Lung (tissue), 13 donors: ENCODE measurements around the gene DEDD. TPM values are rescaled to one million over a fixed set of nuclear protein-coding genes. Genes with fewer than 3 reads are reported as not detected.
A peak's percentile ranks its signal among the peaks of the same experiment; 100 is the strongest.

Source experiments
- ATAC-seq: fragments of 200-7000 bp; cut with Tn5 transposase; one replicate; pipeline ENCODE4 v1.9.1; 2020; ENCODE audit warnings: moderate number of reproducible peaks; ENCODE audit not compliant: insufficient read depth, low FRiP score
- DNase-seq, 3 donors: peaks; one replicate each; pipeline ENCODE4 v3.0.0-alpha.2; 2013 to 2017
- H3K27ac ChIP-seq, 2 donors: one replicate each; pipeline ENCODE4 v1.5.1; 2013; ENCODE audit warnings: mild to moderate bottlenecking in 2 of 2, moderate library complexity in 2 of 2, control low read depth in 1 of 2, inconsistent platforms in 1 of 2, low read depth in 1 of 2, low read length in 1 of 2
- H3K27me3 ChIP-seq, 3 donors: one replicate each; pipeline ENCODE4 v1.5.1; 2013; ENCODE audit warnings: low read length in 2 of 3; ENCODE audit not compliant: control insufficient read depth in 3 of 3, insufficient read depth in 3 of 3
- H3K36me3 ChIP-seq, 4 donors: one replicate each; pipeline ENCODE4 v1.5.1; 2013; ENCODE audit warnings: low read length in 4 of 4, mild to moderate bottlenecking in 1 of 4, moderate library complexity in 1 of 4; ENCODE audit not compliant: control insufficient read depth in 4 of 4, insufficient read depth in 4 of 4
- H3K4me1 ChIP-seq, 5 donors: one replicate each; pipeline ENCODE4 v1.5.1; 2013; ENCODE audit warnings: low read length in 5 of 5, mild to moderate bottlenecking in 2 of 5, moderate library complexity in 1 of 5; ENCODE audit not compliant: control insufficient read depth in 5 of 5, insufficient read depth in 5 of 5
- H3K4me3 ChIP-seq: one replicate; pipeline ENCODE4 v1.5.1; 2013; ENCODE audit warnings: mild to moderate bottlenecking, control low read depth, moderate library complexity
- H3K9ac ChIP-seq, 2 donors: one replicate each; pipeline ENCODE4 v1.5.1; 2013; ENCODE audit warnings: low read length in 2 of 2, control low read depth in 1 of 2; ENCODE audit not compliant: insufficient read depth in 1 of 2
- H3K9me3 ChIP-seq, 4 donors: one replicate each; pipeline ENCODE4 v1.5.1; 2013; ENCODE audit warnings: low read length in 3 of 4, mild to moderate bottlenecking in 1 of 4, moderate library complexity in 1 of 4; ENCODE audit not compliant: control insufficient read depth in 4 of 4, insufficient read depth in 3 of 4
- CTCF ChIP-seq: IDR thresholded peaks from 2 replicates; pipeline ENCODE4 v1.5.1; 2012; ENCODE audit warnings: mild to moderate bottlenecking; ENCODE audit errors: control extremely low read depth, extremely low read depth
- WGBS, 2 donors: extraction: QIAGEN DNeasy Blood & Tissue Kit; methylation state at CpG; one replicate each; pipeline ENCODE4 v1.1.7; 2013; 5-methylcytosine and 5-hydroxymethylcytosine counted together
- polyA plus RNA-seq, 2 donors: library from polyadenylated mRNA; stranded (reverse); fragments of 200-250 nt; gene quantifications; one replicate each; pipeline ENCODE4 v1.2.1, GENCODE V29; 2013
- small RNA-seq: library from RNA; depleted of rRNA; stranded (forward); fragments of <200 nt; gene quantifications from one replicate; pipeline ENCODE3, GENCODE V24; 2014; ENCODE audit warnings: low replicate concordance
- total RNA-seq, 2 donors: library from RNA; depleted of rRNA in 1 of 2; stranded (reverse); fragments of >200 nt in 1 of 2; gene quantifications; one replicate each; pipeline ENCODE4 v1.2.1, GENCODE V29; 2014 to 2021
- donor health status: control.
- donor health status: control.
- donor health status: Bipolar disorder and iron deficiency.
- donor health status: healthy.
- donor health status: DM: yes; HTN: yes; CAD: no.

The DEDD gene
- total and polyA plus RNA-seq, 4 donors, result 19.4 to 38.8 (median 30.9) TPM

DNA sequence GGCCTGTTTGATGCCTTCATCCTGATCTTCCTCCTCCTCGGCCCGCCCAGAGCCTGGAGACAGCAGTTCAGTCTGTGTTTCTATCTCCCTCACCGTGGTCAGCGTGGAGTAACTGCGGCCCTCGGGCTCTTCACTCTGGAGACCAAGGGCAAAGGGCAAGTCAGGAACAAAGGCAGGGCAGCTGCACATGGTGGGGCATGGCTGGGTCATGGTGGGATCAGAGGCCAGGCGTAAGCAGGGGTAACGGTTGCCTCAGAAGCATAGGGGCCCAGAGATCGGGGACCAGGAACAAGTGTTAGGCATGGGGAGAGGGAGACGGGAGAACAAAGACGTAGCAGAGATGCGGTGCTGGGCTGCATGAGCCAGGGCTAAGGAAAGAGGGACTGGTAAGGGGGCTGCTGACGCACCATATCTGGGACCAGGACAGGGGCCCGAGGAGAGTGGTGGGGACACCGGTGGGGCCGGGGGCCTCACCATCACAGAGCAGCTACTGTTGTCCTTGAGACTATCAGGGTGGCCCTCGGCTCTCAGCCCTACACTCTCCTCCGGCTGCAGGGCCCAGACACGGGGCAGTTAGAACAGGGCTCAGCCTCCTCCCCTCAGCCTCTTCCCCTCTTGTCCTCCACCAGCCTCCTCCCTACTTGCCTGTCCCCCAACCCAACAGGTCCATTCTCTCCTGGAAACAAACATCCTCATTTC, 59.6 kb downstream of the DEDD start:
- DNase-seq (no peak), ATAC-seq (no peak)
- Histone ChIP-seq H3K4me1 (peaks cover 0 to 2% (median 0%) of the 10 kb centered on the region in 5 donors), H3K9ac (no peak overlapping the region), H3K36me3 (peaks cover 0 to 2% (median 0%) of the 10 kb centered on the region in 4 donors), H3K9me3 (no peaks in the 10 kb centered on the region), H3K27me3 (no peaks in the 10 kb centered on the region), H3K4me3 (no peak overlapping the region), H3K27ac (no peak overlapping the region)
- 93 to 95% methylated on average over 19 of the region's 19 CpGs for WGBS, 2 donors
- TF ChIP-seq CTCF, result no peak

DNA sequence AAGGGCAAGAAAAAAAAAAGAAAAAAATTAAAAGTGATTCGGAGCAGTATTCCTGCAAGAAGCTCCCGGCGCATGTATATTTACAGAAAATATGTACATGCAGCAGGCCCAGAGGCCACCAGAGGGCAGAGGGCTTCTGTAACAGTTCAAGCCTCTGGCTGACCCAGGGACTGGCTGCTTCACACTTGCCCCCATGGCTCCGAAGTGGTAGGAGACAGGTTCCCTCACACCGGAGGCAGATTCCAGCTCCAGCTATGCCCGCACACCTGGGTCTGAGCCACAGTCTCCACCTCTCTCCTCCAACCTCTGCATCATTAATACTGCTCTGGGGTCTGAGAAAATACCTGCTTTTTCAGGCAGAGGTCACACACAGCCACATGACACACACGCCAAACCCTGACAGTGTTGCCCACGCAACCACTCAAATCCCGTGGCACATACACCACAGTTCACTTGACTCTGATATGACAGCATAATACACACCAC, 60.5 kb downstream of the DEDD start:
- Histone ChIP-seq H3K9me3 (no peaks in the 10 kb centered on the region), H3K27ac (no peak overlapping the region), H3K4me3 (no peak overlapping the region), H3K27me3 (no peaks in the 10 kb centered on the region), H3K9ac (no peak overlapping the region), H3K4me1 (peaks cover 0 to 2% (median 0%) of the 10 kb centered on the region in 5 donors), H3K36me3 (peaks cover 0 to 2% (median 0%) of the 10 kb centered on the region in 4 donors)
- WGBS, 2 donors, result 55 to 59% methylated on average over 9 of the region's 9 CpGs
- TF ChIP-seq CTCF, result peak; percentile 35
- no peak for ATAC-seq
- DNase-seq, result peak in 2 of 3 donors; percentile 17 to 41

Small RNA genes within 50 kb of the gene (small RNA-seq; reads per million reads assigned to genes)
- not detected for gene RF01225

Other genes with a start within 250 kb of the DEDD start
- gene ITLN1, start 247.5 kb downstream of the DEDD start, total RNA-seq, result 1 to 10 TPM; 1.6 to 3.3 TPM
- gene ITLN1, start 247.5 kb downstream of the DEDD start, polyA plus RNA-seq, result 100 to 1,000 TPM in 1 of 2 donors, under 1 TPM in 1; 0.86 to 110 TPM
- gene ITLN2, start 177.9 kb downstream of the DEDD start, total RNA-seq, result 10 to 100 TPM in 1 of 2 donors, 1 to 10 TPM in 1; 1.6 to 13.8 TPM
- 10 to 100 TPM in 1 of 2 donors, 1 to 10 TPM in 1; 9.0 to 23.7 TPM for gene ITLN2, start 177.9 kb downstream of the DEDD start, polyA plus RNA-seq
- gene F11R, start 111.5 kb downstream of the DEDD start, total RNA-seq, result 100 to 1,000 TPM; 174 to 201 TPM
- 100 to 1,000 TPM in 1 of 2 donors, 10 to 100 TPM in 1; 91.7 to 107 TPM for gene F11R, start 111.5 kb downstream of the DEDD start, polyA plus RNA-seq
- 10 to 100 TPM; 43.2 to 67.9 TPM for gene TSTD1, start 93.7 kb downstream of the DEDD start, total RNA-seq
- gene TSTD1, start 93.7 kb downstream of the DEDD start, polyA plus RNA-seq, result 100 to 1,000 TPM in 1 of 2 donors, 10 to 100 TPM in 1; 77.8 to 187 TPM
- 10 to 100 TPM; 67.5 to 70.0 TPM for gene USF1, start 86.7 kb downstream of the DEDD start, total RNA-seq
- 10 to 100 TPM; 77.0 to 95.1 TPM for gene USF1, start 86.7 kb downstream of the DEDD start, polyA plus RNA-seq
- 10 to 100 TPM; 10.5 to 49.5 TPM for gene ARHGAP30, start 62.8 kb downstream of the DEDD start, total RNA-seq
- gene ARHGAP30, start 62.8 kb downstream of the DEDD start, polyA plus RNA-seq, result 10 to 100 TPM; 18.1 to 66.3 TPM
- gene NECTIN4, start 43.1 kb downstream of the DEDD start, total RNA-seq, result 10 to 100 TPM; 11.7 to 12.5 TPM
- gene NECTIN4, start 43.1 kb downstream of the DEDD start, polyA plus RNA-seq, result 1 to 10 TPM; 6.2 to 8.1 TPM
- 10 to 100 TPM in 1 of 2 donors, 1 to 10 TPM in 1; 7.1 to 13.0 TPM for gene KLHDC9, start 34.3 kb downstream of the DEDD start, total RNA-seq
- gene KLHDC9, start 34.3 kb downstream of the DEDD start, polyA plus RNA-seq, result 1 to 10 TPM; 5.8 to 8.6 TPM
- gene PFDN2, start 14.6 kb downstream of the DEDD start, total RNA-seq, result 10 to 100 TPM; 21.5 to 46.7 TPM
- gene PFDN2, start 14.6 kb downstream of the DEDD start, polyA plus RNA-seq, result 100 to 1,000 TPM; 140 to 324 TPM
- 10 to 100 TPM; 35.6 to 40.4 TPM for gene NIT1, start 14.6 kb downstream of the DEDD start, total RNA-seq
- 10 to 100 TPM; 26.9 to 40.3 TPM for gene NIT1, start 14.6 kb downstream of the DEDD start, polyA plus RNA-seq
- gene UFC1, start 21.3 kb upstream of the DEDD start, total RNA-seq, result 100 to 1,000 TPM in 1 of 2 donors, 10 to 100 TPM in 1; 99.6 to 101 TPM
- 100 to 1,000 TPM; 122 to 149 TPM for gene UFC1, start 21.3 kb upstream of the DEDD start, polyA plus RNA-seq
- gene USP21, start 26.8 kb upstream of the DEDD start, total RNA-seq, result 10 to 100 TPM; 22.6 to 28.6 TPM
- 10 to 100 TPM; 18.2 to 19.9 TPM for gene USP21, start 26.8 kb upstream of the DEDD start, polyA plus RNA-seq
- gene PPOX, start 33.8 kb upstream of the DEDD start, total RNA-seq, result 10 to 100 TPM; 33.1 to 34.1 TPM
- gene PPOX, start 33.8 kb upstream of the DEDD start, polyA plus RNA-seq, result 10 to 100 TPM; 14.8 to 33.0 TPM
- 10 to 100 TPM; 28.0 to 34.2 TPM for gene B4GALT3, start 44.8 kb upstream of the DEDD start, total RNA-seq
- gene B4GALT3, start 44.8 kb upstream of the DEDD start, polyA plus RNA-seq, result 10 to 100 TPM; 25.7 to 34.6 TPM
- 10 to 100 TPM in 1 of 2 donors, 1 to 10 TPM in 1; 2.3 to 18.8 TPM for gene ADAMTS4, start 66.4 kb upstream of the DEDD start, total RNA-seq
- 10 to 100 TPM in 1 of 2 donors, 1 to 10 TPM in 1; 7.2 to 22.3 TPM for gene ADAMTS4, start 66.4 kb upstream of the DEDD start, polyA plus RNA-seq
- gene NDUFS2, start 69.7 kb upstream of the DEDD start, total RNA-seq, result 100 to 1,000 TPM in 1 of 2 donors, 10 to 100 TPM in 1; 81.0 to 104 TPM
- 10 to 100 TPM; 40.2 to 95.2 TPM for gene NDUFS2, start 69.7 kb upstream of the DEDD start, polyA plus RNA-seq
- gene FCER1G, start 82.6 kb upstream of the DEDD start, total RNA-seq, result 100 to 1,000 TPM in 1 of 2 donors, 10 to 100 TPM in 1; 41.6 to 169 TPM
- gene FCER1G, start 82.6 kb upstream of the DEDD start, polyA plus RNA-seq, result 1,000 to 10,000 TPM in 1 of 2 donors, 100 to 1,000 TPM in 1; 275 to 1,998 TPM
- 1 to 10 TPM in 1 of 2 donors, not detected in 1; 2.3 TPM for gene APOA2, start 91.0 kb upstream of the DEDD start, total RNA-seq
- gene APOA2, start 91.0 kb upstream of the DEDD start, polyA plus RNA-seq, result 1 to 10 TPM in 1 of 2 donors, not detected in 1; 1.4 TPM
- 10 to 100 TPM in 1 of 2 donors, 1 to 10 TPM in 1; 4.9 to 13.0 TPM for gene TOMM40L, start 93.4 kb upstream of the DEDD start, total RNA-seq
- 10 to 100 TPM in 1 of 2 donors, 1 to 10 TPM in 1; 6.8 to 11.1 TPM for gene TOMM40L, start 93.4 kb upstream of the DEDD start, polyA plus RNA-seq
- not detected for gene NR1I3, start 105.5 kb upstream of the DEDD start, total RNA-seq
- gene NR1I3, start 105.5 kb upstream of the DEDD start, polyA plus RNA-seq, result under 1 TPM in 1 of 2 donors, not detected in 1; 0.17 TPM
- 1 to 10 TPM; 3.6 to 5.8 TPM for gene PCP4L1, start 126.1 kb upstream of the DEDD start, total RNA-seq
- 1 to 10 TPM; 6.9 to 9.3 TPM for gene PCP4L1, start 126.1 kb upstream of the DEDD start, polyA plus RNA-seq
- gene MPZ, start 177.3 kb upstream of the DEDD start, total RNA-seq, result 1 to 10 TPM; 3.6 to 5.1 TPM
- 1 to 10 TPM; 2.0 to 3.7 TPM for gene MPZ, start 177.3 kb upstream of the DEDD start, polyA plus RNA-seq
- 100 to 1,000 TPM in 1 of 2 donors, 10 to 100 TPM in 1; 87.1 to 173 TPM for gene SDHC, start 181.7 kb upstream of the DEDD start, total RNA-seq
- gene SDHC, start 181.7 kb upstream of the DEDD start, polyA plus RNA-seq, result 100 to 1,000 TPM in 1 of 2 donors, 10 to 100 TPM in 1; 52.5 to 204 TPM
- gene CFAP126, start 235.2 kb upstream of the DEDD start, total RNA-seq, result 10 to 100 TPM in 1 of 2 donors, 1 to 10 TPM in 1; 6.5 to 25.1 TPM
- 10 to 100 TPM; 21.2 to 23.9 TPM for gene CFAP126, start 235.2 kb upstream of the DEDD start, polyA plus RNA-seq